Measurements from ENCODE around the gene SGK1.
"Not testable (repeated sequence)": the region's sequence is repeated elsewhere in the genome, so short reads cannot be mapped to it uniquely, and the experiment has no call there.

SGK1 gene

DNA sequence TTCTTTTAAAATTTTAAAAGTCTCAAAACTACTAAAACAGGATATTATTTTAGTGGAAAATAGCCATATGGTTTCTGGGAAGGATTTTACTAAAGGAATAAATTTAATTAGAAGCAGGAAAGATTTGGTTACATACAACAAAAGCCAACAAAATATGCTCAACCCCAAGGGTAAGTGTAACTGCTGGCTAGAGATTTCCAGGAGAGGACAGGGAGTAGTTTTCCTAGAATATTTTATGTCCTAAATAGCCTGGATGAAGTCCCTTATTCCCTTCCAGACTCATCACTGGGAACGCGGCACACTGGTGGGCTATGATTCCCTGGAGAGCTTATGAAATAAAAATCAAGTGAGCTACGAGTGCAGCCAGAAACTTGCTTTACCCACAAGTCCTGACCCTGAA is 66.6 kb downstream of the SGK1 start:
- no peak for DNase-seq (ENCODE audit: low spot score)

DNA sequence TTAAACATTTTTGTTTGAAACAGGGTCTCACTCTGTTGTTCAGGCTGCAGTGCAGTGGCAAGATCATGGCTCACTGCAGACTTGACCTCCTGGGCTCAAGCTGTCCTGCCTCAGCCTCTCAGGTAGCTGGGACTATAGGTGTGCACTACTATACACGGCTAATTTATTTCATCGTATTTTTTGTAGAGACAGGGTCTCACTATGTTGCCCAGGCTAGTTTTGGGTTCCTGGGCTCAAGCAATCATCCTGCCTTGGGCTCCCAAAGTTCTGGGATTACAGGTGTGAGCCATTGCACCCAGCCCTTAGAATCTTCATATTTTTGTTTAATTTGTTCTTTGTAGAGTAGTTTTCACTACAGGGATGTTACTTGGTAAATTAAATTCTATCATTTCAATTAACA is 67.1 kb downstream of the SGK1 start:
- no peak for DNase-seq (ENCODE audit: low spot score)

DNA sequence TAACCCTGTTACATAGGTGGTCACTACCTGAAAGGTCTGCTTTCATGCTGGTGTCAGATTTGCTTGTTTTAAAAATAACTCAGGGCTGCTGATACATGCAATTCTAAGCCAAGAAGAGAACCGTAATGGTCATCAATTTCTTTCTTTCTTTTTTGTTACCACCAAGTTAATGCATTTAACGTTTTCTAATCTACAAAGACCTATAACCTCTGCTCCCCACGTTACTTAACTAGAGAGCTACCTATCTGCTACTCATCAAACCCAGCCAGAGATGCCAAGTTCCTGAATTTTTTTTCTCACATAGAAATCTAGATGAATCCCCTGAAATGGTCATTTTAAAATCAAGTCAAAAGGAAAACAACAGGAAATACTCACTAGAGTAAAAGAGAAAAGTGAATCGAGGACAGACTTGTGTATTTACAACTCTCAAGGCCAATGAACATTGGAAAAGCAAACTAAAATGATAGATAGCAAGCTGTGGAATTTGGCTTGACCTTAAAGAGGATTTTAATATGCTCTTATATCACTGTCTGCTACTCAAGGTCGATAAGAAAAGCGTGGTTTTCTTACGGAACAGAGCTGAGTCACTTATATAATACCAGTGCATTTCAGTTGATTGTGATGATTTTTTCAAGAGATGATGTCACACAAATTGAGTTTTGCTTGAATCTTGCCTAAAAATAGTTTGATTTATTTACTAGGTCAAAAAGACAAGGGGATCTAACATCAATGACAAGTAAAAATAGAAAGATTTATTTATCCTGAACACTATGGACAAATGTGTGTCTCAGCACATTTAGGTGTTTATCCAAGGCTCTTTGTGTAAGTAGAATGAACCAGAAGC is 67.9 kb downstream of the SGK1 start:
- no peak for DNase-seq (ENCODE audit: low spot score)

DNA sequence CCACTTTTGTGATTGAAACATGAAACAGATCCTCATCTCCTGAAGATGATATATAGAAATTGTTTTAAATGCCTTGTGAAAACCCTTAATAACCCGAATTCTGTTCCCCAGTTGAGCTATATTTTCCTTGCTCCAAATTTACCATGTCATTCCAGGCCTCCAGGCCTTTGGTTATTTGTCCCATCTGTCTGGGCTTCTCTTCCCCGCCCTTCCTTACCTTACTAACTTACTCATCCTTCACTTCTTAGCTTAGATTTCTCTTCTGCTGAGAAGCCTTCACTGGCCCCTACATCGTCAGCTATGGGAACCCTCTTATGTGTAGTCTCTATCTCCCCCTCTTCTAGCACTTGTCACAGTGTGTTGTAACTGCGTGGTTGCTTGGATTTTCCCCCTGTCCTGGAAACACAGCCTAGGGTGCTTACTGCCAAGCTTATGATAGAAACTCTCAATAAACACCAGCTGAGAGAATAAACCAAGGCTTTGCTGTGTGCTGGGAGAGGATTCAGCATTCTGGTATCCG is 68.6 kb downstream of the SGK1 start:
- no peak for DNase-seq (ENCODE audit: low spot score)

DNA sequence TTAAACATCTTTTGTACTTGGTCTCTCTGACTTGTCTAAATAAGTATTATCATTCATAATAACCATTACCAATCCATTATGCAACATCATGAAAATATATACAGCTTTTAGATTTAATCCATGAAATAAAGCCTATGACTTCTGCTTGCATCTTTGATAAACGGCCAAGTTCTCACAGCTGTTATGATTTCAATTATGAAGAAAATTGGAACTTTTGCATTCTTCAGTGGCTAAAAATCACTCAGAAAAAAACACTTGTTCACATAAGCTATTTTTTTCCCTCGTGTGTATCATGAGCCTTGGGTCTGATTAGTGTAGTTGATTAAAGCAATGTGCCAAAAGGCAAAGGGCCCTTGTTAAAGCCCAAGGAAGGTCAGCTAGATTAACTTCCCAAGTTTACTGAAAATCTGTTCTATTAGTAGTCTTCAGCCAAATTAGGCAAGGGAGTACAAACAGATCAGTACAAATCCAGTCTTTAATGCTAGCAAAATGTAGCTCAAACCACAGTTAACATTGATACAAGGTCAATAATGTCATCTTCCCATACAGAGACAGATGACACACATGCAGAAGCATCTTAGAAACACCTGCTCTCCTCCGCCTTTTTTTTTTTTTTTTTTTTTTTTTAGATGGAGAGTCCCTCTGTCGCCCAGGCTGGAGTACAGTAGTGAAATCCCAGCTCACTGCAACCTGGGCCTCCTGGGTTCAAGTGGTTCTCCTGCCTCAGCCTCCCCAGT is 69.9 kb downstream of the SGK1 start:
- DNase-seq (ENCODE audit: low spot score): no peak

DNA sequence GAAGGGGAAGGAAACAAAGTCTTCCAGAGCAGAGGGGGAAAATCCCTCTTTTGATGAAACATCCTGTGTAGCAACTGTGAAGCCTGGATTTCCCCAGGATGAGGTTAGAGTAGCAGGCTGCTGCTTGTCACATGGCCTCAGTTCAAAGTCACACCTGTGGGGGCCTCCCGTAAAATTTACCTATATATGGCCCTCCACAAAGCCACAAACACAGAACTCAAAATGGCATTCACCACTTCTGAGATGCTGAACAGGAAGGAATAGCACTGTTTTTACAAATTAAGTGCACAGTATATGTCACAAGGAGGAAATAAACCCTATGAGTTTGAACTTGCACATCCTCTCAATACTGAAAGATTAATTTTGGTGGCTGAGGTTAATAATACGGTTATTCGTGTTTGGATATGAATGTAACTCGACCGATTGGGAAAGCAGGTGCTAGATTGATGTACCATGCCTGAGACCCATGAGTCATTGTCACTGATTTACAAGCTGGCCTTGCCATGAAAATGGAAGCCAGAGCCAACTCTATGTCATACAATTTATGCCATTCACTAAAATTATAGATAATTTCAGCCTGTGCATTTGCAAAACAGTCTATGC is 70.6 kb downstream of the SGK1 start:
- no peak for DNase-seq (ENCODE audit: low spot score)

DNA sequence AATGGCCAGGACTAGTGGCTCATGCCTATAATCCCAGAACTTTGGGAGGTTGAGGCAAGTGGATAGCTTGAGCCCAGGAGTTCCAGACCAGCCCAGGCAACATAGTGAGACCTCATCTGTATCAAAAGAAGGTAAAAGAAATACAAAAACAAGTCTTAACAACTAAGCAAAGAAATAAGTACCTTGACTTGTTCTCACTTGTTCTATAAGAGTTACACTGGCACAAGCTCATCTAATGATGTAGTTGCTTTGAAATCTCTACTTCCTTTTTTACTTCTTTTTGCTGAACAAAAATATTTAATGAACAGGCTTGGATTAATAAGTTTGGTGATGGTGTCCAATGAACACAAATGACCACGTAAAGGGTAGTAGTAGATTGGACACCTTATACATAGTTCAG is 72.2 kb downstream of the SGK1 start:
- no peak for DNase-seq (ENCODE audit: low spot score)

DNA sequence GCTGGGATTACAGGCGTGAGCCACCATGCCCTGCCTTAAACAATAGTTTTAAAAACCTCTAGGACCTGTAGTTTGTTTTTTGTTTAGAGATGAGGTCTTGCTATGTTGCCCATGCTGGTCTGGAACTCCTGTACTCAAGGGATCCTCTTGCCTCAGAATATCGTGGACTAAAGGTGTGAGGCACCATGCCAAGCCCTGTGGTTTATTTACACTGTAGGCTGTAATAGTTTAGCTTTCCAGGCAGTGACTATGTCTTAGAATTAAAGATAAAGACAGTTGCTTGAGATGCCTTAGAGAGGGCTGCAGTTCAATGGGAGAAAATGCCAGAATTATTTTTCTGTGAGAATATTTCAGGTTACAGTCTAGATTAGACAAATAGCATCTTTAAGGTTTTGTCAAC is 72.9 kb downstream of the SGK1 start:
- DNase-seq (ENCODE audit: low spot score): no peak

DNA sequence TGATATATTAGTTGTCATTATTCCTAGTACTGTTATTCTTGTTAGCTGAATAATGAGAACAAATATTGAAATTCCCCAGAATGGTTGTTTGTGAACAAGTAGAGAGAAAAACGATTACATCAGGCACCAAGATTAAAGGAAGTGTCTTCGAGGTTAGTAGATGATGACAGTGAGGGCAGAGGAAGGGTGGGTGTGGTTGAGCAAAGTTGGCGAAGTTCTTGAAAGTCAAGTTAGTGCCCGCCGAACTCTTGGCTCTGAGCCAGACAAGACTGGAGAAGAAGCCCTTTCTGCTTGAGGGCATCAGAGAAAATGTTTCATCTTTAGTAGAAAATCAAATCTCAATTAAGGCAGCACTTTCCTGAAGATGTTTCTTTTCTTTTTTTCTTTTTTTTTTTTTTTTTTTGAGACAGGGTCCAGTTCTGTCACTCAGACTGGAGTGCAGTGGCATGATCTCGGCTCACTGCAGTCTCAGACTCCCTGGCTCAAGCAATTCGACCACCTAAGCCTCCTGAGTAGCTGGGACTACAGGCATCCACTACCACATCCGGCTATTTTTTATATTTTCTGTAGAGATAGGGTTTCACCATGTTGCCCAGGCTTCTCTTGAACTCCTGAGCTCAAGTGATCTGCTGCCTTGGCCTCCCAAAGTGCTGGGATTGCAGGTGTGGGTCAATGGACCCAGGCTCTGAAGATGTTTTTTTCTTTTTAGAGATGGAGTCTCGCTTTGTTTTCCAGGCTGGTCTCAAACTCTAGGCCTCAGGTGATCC is 77.1 kb downstream of the SGK1 start:
- no peak for DNase-seq (ENCODE audit: low spot score)

DNA sequence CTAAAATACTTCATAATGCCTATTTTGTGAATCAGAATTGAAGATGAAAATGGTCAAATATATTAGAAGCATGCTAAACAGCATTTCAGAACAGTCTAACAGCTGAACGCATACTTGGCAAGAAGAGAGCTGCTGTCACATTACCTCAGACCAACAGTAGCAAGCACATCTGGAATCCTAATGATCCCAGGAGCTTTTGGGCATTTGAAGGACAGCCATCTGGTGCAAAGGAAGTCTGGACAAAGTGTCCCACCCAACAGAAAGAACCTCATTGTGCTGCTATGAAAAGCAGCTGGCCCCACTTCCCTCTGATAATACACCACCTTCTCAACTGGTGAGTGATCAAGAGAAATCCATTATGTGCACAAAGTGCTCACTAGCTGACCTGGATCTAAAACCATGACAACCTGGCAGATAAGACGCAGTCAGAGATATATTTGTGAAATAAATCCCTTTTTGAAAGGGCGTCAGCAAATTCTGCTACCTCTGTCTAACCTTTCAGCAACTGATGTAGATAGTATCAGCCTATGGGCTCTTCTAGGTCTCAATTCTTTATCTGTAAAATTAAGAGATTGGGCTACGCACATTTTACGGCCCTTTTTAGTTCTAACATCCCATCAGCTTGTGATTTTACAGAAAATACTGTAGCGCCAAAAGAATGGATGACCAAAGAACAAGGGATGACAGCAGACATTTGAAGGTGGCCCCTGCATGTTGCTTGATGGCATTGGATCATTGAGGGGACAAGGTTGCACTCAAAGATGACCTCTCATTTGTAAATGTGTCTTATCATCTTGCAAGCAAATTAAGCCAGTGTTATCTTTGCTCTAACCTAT is 78.7 kb downstream of the SGK1 start:
- DNase-seq (ENCODE audit: low spot score): no peak

DNA sequence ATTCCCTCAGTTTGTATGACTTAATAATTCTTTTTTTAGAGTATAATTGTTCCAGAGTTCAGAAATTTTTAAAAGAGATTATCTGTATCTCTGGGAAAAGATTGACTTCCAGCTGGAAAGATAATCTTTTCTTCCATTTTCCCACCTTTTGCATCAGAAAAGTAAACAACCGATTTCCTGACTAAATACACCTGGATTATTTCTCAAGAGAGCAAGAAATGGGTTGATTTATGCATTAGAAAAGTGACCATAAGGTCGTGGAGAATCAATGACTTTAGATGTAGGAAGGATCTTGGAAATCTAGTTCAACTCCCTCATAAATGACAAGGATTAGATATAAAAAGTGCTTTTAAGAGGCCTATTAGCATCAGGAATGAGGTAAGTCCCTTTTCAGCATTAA is 79.9 kb downstream of the SGK1 start:
- DNase-seq (ENCODE audit: low spot score): no peak

DNA sequence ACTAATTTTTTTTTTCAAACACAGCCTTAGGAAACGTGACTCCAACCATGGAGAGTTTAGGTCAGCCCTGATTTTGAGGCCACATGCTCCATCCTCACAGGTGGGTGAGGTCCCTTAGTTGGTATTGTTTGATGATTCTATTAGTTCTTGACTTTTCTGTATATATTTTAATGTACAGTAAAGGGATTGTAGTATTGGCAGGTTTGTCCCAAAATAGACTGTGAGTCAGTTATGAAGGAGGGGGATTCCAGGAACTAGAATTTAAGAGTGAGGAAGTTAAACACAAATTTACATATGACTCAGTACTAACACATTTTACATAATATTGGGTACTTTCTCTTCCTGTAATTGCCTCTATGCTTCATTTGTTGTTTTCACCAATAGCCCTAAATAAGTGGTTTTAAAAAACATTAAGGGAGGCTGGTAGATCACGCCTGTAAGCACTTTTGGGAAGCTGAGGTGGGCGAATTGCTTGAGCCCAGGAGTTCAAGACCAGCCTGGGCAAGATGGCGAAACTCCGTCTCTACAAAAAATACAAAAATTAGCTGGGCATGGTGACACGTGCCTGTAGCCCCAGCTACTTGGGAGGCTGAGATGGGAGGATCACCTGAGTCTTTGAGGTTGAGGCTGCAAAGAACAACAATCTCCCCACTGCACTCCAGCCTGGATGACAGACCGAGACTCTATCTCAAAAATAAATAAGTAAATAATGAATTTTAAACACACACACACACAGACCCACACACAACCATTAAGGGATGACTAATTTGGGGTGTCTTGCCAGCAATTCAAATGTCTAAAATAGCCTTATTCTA is 81.8 kb downstream of the SGK1 start:
- DNase-seq (ENCODE audit: low spot score): peak; percentile 56

DNA sequence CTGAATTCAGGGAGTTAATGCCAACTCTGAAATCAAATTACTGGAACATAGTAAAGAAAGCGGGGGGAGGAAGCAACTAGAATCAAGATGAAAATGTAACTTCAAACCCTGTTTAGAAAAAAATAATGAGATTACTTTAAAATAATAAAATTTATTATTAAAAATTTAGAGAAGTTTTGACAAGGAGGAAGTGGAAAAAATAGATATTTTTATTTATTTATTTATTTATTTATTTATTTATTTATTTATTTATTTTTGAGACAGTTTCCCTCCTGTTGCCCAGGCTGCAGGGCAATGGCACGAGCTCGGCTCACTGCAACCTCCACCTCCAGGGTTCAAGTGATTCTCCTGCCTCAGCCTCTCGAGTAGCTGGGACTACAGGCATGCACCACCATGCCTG is 82.6 kb downstream of the SGK1 start:
- not testable (repeated sequence) for DNase-seq (ENCODE audit: low spot score)

DNA sequence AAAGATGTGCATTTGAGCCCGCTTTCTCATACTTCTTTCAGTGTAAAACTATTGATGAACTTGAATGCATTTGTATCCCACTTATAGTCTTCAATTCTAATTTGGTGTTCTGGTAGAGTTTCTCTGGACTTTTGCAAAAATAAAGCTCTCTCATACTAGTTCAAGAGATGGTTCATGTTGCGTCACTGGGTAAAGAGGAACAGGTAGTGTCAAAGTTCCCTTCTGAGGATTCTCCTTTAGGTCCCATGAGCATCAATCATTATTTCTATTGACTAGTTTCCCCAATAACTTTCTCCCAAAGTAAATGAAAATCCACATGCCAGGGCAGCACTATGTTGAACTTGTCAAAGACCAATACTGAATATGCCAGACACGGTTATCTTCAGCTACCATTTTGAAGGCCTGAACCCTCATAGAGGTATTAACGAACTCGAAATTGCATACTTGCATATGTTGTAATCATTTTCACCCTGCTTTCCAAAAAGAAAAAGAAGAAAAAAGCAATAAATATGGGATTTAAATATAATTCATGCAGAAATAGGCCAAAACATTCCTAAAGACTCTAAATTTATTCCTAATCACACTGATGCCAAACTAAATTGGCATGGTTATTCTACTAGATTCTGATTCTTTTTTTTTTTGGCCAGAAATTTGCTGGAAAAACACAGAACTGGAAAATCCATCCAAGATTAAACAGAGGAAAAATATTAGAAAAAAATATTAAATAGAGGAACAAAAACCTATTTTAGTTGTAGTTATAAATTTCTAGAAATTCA is 84.5 kb downstream of the SGK1 start:
- DNase-seq (ENCODE audit: low spot score): no peak

DNA sequence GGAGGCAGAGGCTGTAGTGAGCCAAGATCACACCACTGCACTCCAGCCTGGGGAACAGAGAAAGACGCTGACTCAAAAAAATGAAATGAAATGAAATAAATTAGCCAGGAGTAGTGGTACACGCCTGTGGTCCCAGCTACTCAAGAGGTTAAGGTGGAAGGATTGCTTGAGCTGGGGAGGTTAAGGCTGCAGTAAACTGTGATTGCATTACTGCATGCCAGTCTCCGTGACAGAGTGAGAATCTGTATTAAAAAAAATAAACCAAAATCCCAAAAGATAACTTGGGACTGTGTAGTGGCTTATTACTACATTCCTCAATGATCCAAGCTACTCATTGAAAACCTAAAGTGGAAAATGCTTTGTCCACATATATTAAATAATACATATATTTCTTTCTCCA is 87.0 kb downstream of the SGK1 start:
- DNase-seq (ENCODE audit: low spot score): no peak

DNA sequence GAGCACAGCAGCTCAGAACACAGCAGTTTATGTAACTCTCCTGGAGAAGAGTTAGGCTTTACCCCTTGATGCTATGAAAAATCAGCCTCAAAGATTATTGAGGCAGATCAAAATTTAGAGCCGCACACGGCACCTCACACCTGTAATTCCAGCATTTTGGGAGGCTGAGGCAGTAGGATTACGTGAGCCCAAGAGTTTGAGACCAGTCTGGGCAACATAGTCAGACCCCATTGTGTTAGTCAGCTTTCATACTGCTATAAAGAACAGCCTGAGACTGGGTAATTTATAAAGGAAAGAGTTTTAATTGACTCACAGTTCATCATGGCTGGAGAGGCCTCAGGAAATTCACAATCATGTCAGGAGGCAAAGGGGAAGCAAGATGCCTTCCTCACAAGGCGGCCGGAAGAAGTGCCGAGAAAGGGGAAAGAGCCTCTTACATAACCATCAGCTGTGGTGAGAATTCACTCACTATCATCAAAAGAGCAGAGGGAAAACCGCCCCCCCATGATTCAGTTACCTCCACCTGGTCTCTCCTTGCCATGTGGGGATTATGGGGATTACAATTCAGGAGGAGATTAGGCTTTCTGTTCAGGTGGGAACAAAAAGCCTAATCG is 87.7 kb downstream of the SGK1 start:
- DNase-seq (ENCODE audit: low spot score): peak; percentile 53

DNA sequence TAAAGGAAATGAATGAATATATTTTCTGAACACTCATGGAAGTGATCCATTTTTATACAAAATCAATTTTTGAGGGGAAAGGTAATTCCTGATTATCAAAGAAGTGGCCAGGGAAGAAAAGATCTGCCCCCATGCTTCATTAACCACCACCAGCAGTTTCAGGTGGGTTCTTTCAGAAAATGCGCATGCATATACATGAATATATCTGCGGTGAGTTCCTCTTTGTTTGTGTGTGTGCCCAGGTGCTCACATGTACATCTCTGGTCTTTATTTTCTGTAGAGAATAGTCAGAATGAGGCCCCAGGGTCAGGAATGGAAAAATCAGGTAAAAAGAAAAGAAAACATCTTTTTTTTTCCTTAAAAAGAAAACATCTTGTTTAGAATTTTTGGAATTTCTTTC is 88.4 kb downstream of the SGK1 start:
- no peak for DNase-seq (ENCODE audit: low spot score)

DNA sequence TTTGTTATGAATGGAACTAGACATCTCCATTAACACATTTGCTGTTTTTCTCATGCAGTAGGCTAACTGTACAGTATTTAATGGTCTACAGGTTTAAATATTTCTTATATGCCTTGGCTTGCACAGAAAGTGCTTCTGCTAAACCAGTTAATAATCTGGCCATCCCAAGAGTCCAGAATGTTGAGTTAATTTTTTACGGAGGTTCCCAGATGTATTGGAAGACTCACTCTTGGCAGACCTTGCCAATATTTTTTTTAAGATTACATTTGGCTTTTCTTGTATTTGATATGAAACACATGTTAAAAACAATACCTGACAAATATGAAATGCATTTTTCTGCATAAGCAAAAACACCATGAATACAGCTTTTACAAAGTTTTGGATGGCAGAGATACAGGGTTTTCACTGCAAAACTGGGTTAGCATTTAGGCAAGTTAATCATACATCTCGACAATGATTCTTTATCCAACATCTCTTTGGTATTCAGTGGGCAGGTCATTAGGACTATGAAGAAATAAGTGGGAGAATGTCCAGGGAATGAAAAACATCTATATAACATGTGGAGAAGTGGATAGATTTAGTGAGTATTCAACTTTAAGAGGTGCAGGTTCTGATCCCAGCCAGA is 94.0 kb downstream of the SGK1 start:
- no peak for DNase-seq (ENCODE audit: low spot score)

DNA sequence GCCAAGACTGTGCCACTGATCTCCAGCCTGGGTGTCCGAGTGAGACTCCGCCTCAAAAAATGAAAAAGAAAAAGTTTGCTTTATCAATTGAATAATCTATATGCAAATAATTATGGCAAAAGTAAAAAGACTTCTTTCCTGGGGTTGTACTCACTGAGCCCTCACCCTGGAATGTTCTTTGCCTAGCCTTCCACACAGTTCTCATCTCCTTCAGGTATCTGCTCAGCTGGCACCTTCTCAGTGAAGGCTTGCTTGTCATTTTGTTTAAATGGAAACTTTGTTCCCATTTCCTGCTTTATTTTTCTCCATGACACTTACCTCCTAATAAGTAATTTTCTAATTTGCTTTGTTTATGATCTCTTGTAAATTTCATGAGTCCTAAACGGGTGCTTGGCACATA is 96.7 kb downstream of the SGK1 start:
- no peak for DNase-seq (ENCODE audit: low spot score)
